ENCODE results near the gene RAB11FIP2.
A peak's percentile ranks its signal among the peaks of the same experiment; 100 is the strongest.

RAB11FIP2 gene

DNA sequence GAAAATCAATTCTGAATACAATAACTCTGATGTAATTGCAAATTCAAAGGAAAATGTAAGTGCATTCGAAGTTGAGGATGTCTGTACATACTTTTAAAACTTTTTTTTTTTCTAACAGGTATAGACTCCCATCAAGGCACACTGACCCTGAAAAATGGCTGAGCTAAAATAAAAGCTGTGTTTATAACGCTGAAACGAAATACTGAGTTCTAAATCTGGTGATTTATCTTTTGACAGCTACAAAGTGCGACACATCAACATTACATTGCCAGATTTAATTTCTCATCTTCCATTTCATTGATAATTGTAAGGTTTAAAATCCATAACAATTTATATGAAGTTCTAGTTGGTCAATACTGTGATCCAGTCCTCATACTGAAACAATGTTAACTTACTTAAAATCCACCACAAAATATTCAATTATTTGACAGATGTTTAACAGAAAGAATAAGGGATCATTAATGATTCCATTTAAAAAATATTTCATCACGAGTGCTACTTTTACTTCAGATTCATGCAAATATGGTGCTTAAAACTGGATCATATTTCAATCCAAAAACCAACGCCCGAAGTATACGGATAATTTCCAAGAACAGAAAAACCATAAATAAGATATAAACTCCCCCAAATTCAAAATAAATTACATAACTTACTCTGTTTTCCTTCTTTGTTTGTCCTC lies 1.4 kb downstream of the RAB11FIP2 start:
- Histone ChIP-seq H3K4me2 (ENCODE audit: low read length) (peak overlapping the region; percentile 69), H3K9me2 (replicated peaks; ENCODE audit: control insufficient read depth, low read length) (no peaks in the 10 kb centered on the region), H3K4me1 (ENCODE audit: control insufficient read depth, low read length) (peaks cover 37% of the 10 kb centered on the region), H3F3A (ENCODE audit: control insufficient read depth, insufficient read depth) (no peaks in the 10 kb centered on the region), H3K27ac (ENCODE audit: low read depth, low read length) (no peak overlapping the region), H3K9me3 (ENCODE audit: control insufficient read depth, insufficient read depth, low read length) (no peaks in the 10 kb centered on the region), H3K36me3 (ENCODE audit: control insufficient read depth, low read length) (peaks cover 4% of the 10 kb centered on the region), H3K4me3 (ENCODE audit: low read length) (peak overlapping the region; percentile 95), H3K79me2 (ENCODE audit: control insufficient read depth, low read length) (peaks cover 61% of the 10 kb centered on the region), H4K20me1 (ENCODE audit: control insufficient read depth, insufficient read depth, low read depth, low read length) (no peaks in the 10 kb centered on the region), H3K27me3 (ENCODE audit: control insufficient read depth, low read length) (no peaks in the 10 kb centered on the region)
- no peak for TF ChIP-seq EZH2phosphoT487 (IDR thresholded peaks at IDR 0.05; ENCODE audit: borderline replicate concordance, low read length)
- TF ChIP-seq, protein P1, sequence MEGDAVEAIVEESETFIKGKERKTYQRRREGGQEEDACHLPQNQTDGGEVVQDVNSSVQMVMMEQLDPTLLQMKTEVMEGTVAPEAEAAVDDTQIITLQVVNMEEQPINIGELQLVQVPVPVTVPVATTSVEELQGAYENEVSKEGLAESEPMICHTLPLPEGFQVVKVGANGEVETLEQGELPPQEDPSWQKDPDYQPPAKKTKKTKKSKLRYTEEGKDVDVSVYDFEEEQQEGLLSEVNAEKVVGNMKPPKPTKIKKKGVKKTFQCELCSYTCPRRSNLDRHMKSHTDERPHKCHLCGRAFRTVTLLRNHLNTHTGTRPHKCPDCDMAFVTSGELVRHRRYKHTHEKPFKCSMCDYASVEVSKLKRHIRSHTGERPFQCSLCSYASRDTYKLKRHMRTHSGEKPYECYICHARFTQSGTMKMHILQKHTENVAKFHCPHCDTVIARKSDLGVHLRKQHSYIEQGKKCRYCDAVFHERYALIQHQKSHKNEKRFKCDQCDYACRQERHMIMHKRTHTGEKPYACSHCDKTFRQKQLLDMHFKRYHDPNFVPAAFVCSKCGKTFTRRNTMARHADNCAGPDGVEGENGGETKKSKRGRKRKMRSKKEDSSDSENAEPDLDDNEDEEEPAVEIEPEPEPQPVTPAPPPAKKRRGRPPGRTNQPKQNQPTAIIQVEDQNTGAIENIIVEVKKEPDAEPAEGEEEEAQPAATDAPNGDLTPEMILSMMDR (IDR thresholded peaks at IDR 0.05; ENCODE audit: low read depth, low read length, poor library complexity, severe bottlenecking): no peak

GRCh38 chr10:118042827-118043242 lies 3.9 kb downstream of the RAB11FIP2 start:
- H3K9me2 ChIP-seq (replicated peaks; ENCODE audit: control insufficient read depth, low read length): no peaks in the 10 kb centered on the region
- H3K36me3 ChIP-seq (ENCODE audit: control insufficient read depth, low read length): peaks cover 20% of the 10 kb centered on the region
- no peak for TF ChIP-seq EZH2phosphoT487 (IDR thresholded peaks at IDR 0.05; ENCODE audit: borderline replicate concordance, low read length)
- TF ChIP-seq, protein P1 (IDR thresholded peaks at IDR 0.05; ENCODE audit: low read depth, low read length, poor library complexity, severe bottlenecking): no peak
- no peaks in the 10 kb centered on the region for H4K20me1 ChIP-seq (ENCODE audit: control insufficient read depth, insufficient read depth, low read depth, low read length)
- H3K27me3 ChIP-seq (ENCODE audit: control insufficient read depth, low read length): no peaks in the 10 kb centered on the region
- no peaks in the 10 kb centered on the region for H3F3A ChIP-seq (ENCODE audit: control insufficient read depth, insufficient read depth)
- H3K9me3 ChIP-seq (ENCODE audit: control insufficient read depth, insufficient read depth, low read length): no peaks in the 10 kb centered on the region
- peaks cover 37% of the 10 kb centered on the region for H3K4me1 ChIP-seq (ENCODE audit: control insufficient read depth, low read length)
- H3K27ac ChIP-seq (ENCODE audit: low read depth, low read length): no peak overlapping the region
- H3K4me2 ChIP-seq (ENCODE audit: low read length): peak overlapping the region; percentile 6; the same call in 1 of the 2 replicates
- peaks cover 72% of the 10 kb centered on the region for H3K79me2 ChIP-seq (ENCODE audit: control insufficient read depth, low read length)
- H3K4me3 ChIP-seq (ENCODE audit: low read length): no peak overlapping the region

- peaks cover 75% of the 10 kb centered on the region for H3K79me2 ChIP-seq (ENCODE audit: control insufficient read depth, low read length)
- H3K4me2 ChIP-seq (ENCODE audit: low read length): peak overlapping the region; percentile 6; the same call in 1 of the 2 replicates
- no peak for TF ChIP-seq EZH2phosphoT487 (IDR thresholded peaks at IDR 0.05; ENCODE audit: borderline replicate concordance, low read length)
- TF ChIP-seq, protein P1 (IDR thresholded peaks at IDR 0.05; ENCODE audit: low read depth, low read length, poor library complexity, severe bottlenecking): no peak
Observed at GRCh38 chr10:118042336-118042735, 4.4 kb downstream of the RAB11FIP2 start.

More at GRCh38 chr10:118042336-118042735, 4.4 kb downstream of the RAB11FIP2 start:
- peaks cover 23% of the 10 kb centered on the region for H3K36me3 ChIP-seq (ENCODE audit: control insufficient read depth, low read length)
- no peaks in the 10 kb centered on the region for H3K9me3 ChIP-seq (ENCODE audit: control insufficient read depth, insufficient read depth, low read length)
- H3K4me3 ChIP-seq (ENCODE audit: low read length): no peak overlapping the region
- H3K9me2 ChIP-seq (replicated peaks; ENCODE audit: control insufficient read depth, low read length): no peaks in the 10 kb centered on the region
- H4K20me1 ChIP-seq (ENCODE audit: control insufficient read depth, insufficient read depth, low read depth, low read length): 0 out of 2 replicates have a peak, but pooled peaks cover 2% of the 10 kb centered on the region
- H3K27me3 ChIP-seq (ENCODE audit: control insufficient read depth, low read length): no peaks in the 10 kb centered on the region
- H3F3A ChIP-seq (ENCODE audit: control insufficient read depth, insufficient read depth): no peaks in the 10 kb centered on the region
- no peak overlapping the region for H3K27ac ChIP-seq (ENCODE audit: low read depth, low read length)
- H3K4me1 ChIP-seq (ENCODE audit: control insufficient read depth, low read length): peaks cover 34% of the 10 kb centered on the region

All from DOHH2 (cell line).